ENCODE data around the gene RFC3.

DNA sequence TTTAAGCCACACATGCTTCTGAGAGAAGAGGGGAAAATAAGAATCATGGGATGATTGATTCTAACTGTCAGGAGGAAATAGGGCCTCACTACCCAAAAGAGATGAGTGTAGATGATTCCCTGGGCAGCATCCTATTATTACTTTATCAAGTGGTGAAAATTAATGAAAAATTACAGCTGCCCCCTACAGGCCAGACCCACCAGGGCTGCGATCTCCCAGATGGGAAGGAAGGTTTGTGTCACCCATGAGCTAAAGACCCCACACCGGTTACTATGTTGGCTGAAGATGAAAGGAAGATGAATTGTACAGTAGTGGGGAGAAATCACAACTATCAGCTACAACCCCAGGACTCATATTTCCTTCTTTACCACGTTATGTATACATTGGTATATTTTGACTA, 49.5 kb downstream of the RFC3 start:
- TF ChIP-seq POLR2A (IDR thresholded peaks at IDR 0.05; ENCODE audit: insufficient read depth in 1 of 2, low read depth in 2 of 2, low read length in 2 of 2) (no peak), ATF7 (IDR thresholded peaks at IDR 0.05) (no peak), ATF7 (CRISPR knock-in tag; IDR thresholded peaks at IDR 0.05) (no peak)
- TF ChIP-seq, protein P1, sequence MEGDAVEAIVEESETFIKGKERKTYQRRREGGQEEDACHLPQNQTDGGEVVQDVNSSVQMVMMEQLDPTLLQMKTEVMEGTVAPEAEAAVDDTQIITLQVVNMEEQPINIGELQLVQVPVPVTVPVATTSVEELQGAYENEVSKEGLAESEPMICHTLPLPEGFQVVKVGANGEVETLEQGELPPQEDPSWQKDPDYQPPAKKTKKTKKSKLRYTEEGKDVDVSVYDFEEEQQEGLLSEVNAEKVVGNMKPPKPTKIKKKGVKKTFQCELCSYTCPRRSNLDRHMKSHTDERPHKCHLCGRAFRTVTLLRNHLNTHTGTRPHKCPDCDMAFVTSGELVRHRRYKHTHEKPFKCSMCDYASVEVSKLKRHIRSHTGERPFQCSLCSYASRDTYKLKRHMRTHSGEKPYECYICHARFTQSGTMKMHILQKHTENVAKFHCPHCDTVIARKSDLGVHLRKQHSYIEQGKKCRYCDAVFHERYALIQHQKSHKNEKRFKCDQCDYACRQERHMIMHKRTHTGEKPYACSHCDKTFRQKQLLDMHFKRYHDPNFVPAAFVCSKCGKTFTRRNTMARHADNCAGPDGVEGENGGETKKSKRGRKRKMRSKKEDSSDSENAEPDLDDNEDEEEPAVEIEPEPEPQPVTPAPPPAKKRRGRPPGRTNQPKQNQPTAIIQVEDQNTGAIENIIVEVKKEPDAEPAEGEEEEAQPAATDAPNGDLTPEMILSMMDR (CRISPR knock-in tag; IDR thresholded peaks at IDR 0.05), result no peak
